SK-N-SH treated with all-trans-retinoic acid at 6 μM for 48 hours (cell line): Measurements from ENCODE around the gene LIMK2.
"Not testable (repeated sequence)": the region's sequence is repeated elsewhere in the genome, so short reads cannot be mapped to it uniquely, and the experiment has no call there.

Source experiments
- ARNTL ChIP-seq: fragments of 450-650 bp; formaldehyde crosslinking; IDR thresholded peaks from 2 replicates; pipeline ENCODE4 v1.5.0; 2020; ENCODE audit warnings: low read depth, mild to moderate bottlenecking, moderate library complexity, borderline replicate concordance
- CSRNP3 ChIP-seq: fragments of 250-450 bp; sonication (Bioruptor Pico); IDR thresholded peaks from 2 replicates; pipeline ENCODE4 v1.5.1; 2021; ENCODE audit warnings: mild to moderate bottlenecking, moderate library complexity
- ESRRG ChIP-seq: fragments of 250-450 bp; sonication (Bioruptor Pico); IDR thresholded peaks from 2 replicates; pipeline ENCODE4 v1.6.1; 2021; ENCODE audit warnings: mild to moderate bottlenecking
- PATZ1 ChIP-seq: fragments of 250-450 bp; sonication (Bioruptor Pico); IDR thresholded peaks from 2 replicates; pipeline ENCODE4 v1.8.0; 2020; ENCODE audit warnings: mild to moderate bottlenecking, moderate library complexity, borderline replicate concordance
- RARB ChIP-seq: fragments of 250-450 bp; sonication (Bioruptor Pico); IDR thresholded peaks from 2 replicates; pipeline ENCODE4 v1.8.0; 2021; ENCODE audit warnings: mild to moderate bottlenecking, moderate library complexity
- SNAI2 ChIP-seq: fragments of 250-450 bp; sonication (Bioruptor Pico); IDR thresholded peaks from 2 replicates; pipeline ENCODE4 v1.5.0; 2020; ENCODE audit warnings: mild to moderate bottlenecking, moderate library complexity

- not testable (repeated sequence) for TF ChIP-seq ESRRG (CRISPR knock-in tag); RARB (CRISPR knock-in tag); ARNTL; PATZ1; SNAI2 (CRISPR knock-in tag); CSRNP3 (CRISPR knock-in tag)
These were observed 23.9 kb downstream of the LIMK2 start for GRCh38 chr22:31236044-31236443.
